Body of pancreas (tissue), 4 donors: Measurements from ENCODE around the gene TSKS. TPM values are rescaled to one million over a fixed set of nuclear protein-coding genes. Genes with fewer than 3 reads are reported as not detected.

Experiments
- ATAC-seq: fragments of 150-250 bp; one replicate; pipeline ENCODE4 v1.9.1; 2016
- DNase-seq, 4 donors: peaks; one replicate each; pipeline ENCODE4 v3.0.0-alpha.2; 2019
- H3K27ac ChIP-seq, 4 donors: fragments of 200-600 bp; sonication (generic); 1 replicate in 3 of 4; 2 replicates in 1 of 4; pipeline versions ENCODE4 v1.5.1 to v1.6.1; 2016 to 2019; ENCODE audit warnings: mild to moderate bottlenecking in 1 of 4, mixed read lengths in 1 of 4, moderate library complexity in 1 of 4
- H3K27me3 ChIP-seq, 2 donors: fragments of 200-600 bp; sonication (generic); one replicate each; pipeline ENCODE4 v1.6.0; 2016; ENCODE audit warnings: mild to moderate bottlenecking in 1 of 2
- H3K36me3 ChIP-seq, 2 donors: fragments of 200-600 bp; sonication (generic); replicated peaks in 1 of 2; 2 replicates each; pipeline ENCODE4 v1.5.1; 2016; ENCODE audit warnings: low read depth in 2 of 2; ENCODE audit not compliant: insufficient read depth in 1 of 2
- H3K4me1 ChIP-seq: fragments of 200-600 bp; sonication (generic); one replicate; pipeline ENCODE4 v1.6.0; 2016
- H3K4me3 ChIP-seq, 2 donors: fragments of 200-600 bp; sonication (generic); 1 replicate in 1 of 2; 2 replicates in 1 of 2; pipeline ENCODE4 v1.5.1; 2016 to 2019
- H3K9me3 ChIP-seq, 3 donors: fragments of 200-600 bp; sonication (generic); 1 replicate in 2 of 3; 2 replicates in 1 of 3; pipeline ENCODE4 v1.5.1; 2016
- CTCF ChIP-seq, 7 experiments: fragments of 450-650 bp in 4 of 7; fragments of 200-600 bp in 3 of 7; sonication (generic) in 3 of 7; IDR thresholded peaks; one replicate each; pipeline ENCODE4 v1.5.1; 2016 to 2019; ENCODE audit warnings: antibody characterized with exemption in 7 of 7
- POLR2A ChIP-seq, 3 donors: fragments of 450-650 bp; IDR thresholded peaks; one replicate each; pipeline ENCODE4 v1.6.1; 2016; ENCODE audit warnings: antibody characterized with exemption in 3 of 3, mild to moderate bottlenecking in 2 of 3
- WGBS, 2 donors: methylation state at CpG; one replicate each; pipeline ENCODE4 v1.1.5; 2017; 5-methylcytosine and 5-hydroxymethylcytosine counted together
- intact Hi-C: fragments of 100-400 bp; cut with DNase I; formaldehyde crosslinking; loops from one replicate; pipeline ENCODE4 v1.15.1; 2023
- total RNA-seq, 2 donors: library from RNA; depleted of rRNA; stranded (reverse); fragments of >200 nt; gene quantifications; one replicate each; pipeline ENCODE4 v1.1.0, GENCODE V29; 2016

Gene TSKS
- total RNA-seq, 2 donors from 2014 or later, result 0.52 TPM; not detected in 1

- 36 to 45% methylated on average over 9 to 11 of the region's 11 CpGs for WGBS, 2 donors
- no peak for DNase-seq
- no peaks in the 10 kb centered on the region for H3K4me1 ChIP-seq
- H3K9me3 ChIP-seq, result no peaks in the 10 kb centered on the region
- intact Hi-C loops, result no loop called here
- H3K4me3 ChIP-seq, result no peak overlapping the region
- H3K27me3 ChIP-seq, result peaks cover 0 to 6% of the 10 kb centered on the region in 2 donors
- no peaks in the 10 kb centered on the region for H3K36me3 ChIP-seq
- no peak for TF ChIP-seq CTCF (IDR thresholded peaks at IDR 0.05)
- TF ChIP-seq POLR2A (IDR thresholded peaks at IDR 0.05), result no peak
- no peak for ATAC-seq
- no peak overlapping the region for H3K27ac ChIP-seq
Measured at GRCh38 chr19:49700563-49700962, 62.5 kb downstream of the TSKS start.

- no peaks in the 10 kb centered on the region for H3K36me3 ChIP-seq
- 78 to 83% methylated on average over 4 to 5 of the region's 5 CpGs for WGBS, 2 donors
Measured at GRCh38 chr19:49699364-49699763, 63.7 kb downstream of the TSKS start.

GRCh38 chr19:49696865-49697264 is 66.2 kb downstream of the TSKS start:
- Histone ChIP-seq H3K9me3 (no peaks in the 10 kb centered on the region), H3K4me1 (no peaks in the 10 kb centered on the region), H3K4me3 (no peak overlapping the region), H3K36me3 (no peaks in the 10 kb centered on the region), H3K27me3 (peaks cover 0 to 6% of the 10 kb centered on the region in 2 donors), H3K27ac (no peak overlapping the region)
- no peak for ATAC-seq
- WGBS, 2 donors, result 80 to 85% methylated on average over 7 of the region's 7 CpGs
- intact Hi-C loops, result no loop called here
- TF ChIP-seq POLR2A (IDR thresholded peaks at IDR 0.05) (no peak), CTCF (IDR thresholded peaks at IDR 0.05) (no peak)
- DNase-seq, result no peak

More at GRCh38 chr19:49699364-49699763, 63.7 kb downstream of the TSKS start:
- TF ChIP-seq POLR2A (IDR thresholded peaks at IDR 0.05) (no peak), CTCF (IDR thresholded peaks at IDR 0.05) (no peak)
- ATAC-seq (no peak), DNase-seq (no peak)
- Histone ChIP-seq H3K4me3 (no peak overlapping the region), H3K27me3 (peaks cover 0 to 6% of the 10 kb centered on the region in 2 donors), H3K4me1 (no peaks in the 10 kb centered on the region), H3K27ac (no peak overlapping the region), H3K9me3 (no peaks in the 10 kb centered on the region)
- intact Hi-C loops, result no loop called here

GRCh38 chr19:49696115-49696514 is 67.0 kb downstream of the TSKS start:
- intact Hi-C loops, result no loop called here
- no peak overlapping the region for H3K27ac ChIP-seq
- no peak overlapping the region for H3K4me3 ChIP-seq
- no peaks in the 10 kb centered on the region for H3K36me3 ChIP-seq
- TF ChIP-seq POLR2A (IDR thresholded peaks at IDR 0.05) (no peak), CTCF (IDR thresholded peaks at IDR 0.05) (no peak)
- H3K27me3 ChIP-seq, result peaks cover 0 to under 1% of the 10 kb centered on the region in 2 donors
- ATAC-seq (no peak), DNase-seq (no peak)
- no peaks in the 10 kb centered on the region for H3K9me3 ChIP-seq
- H3K4me1 ChIP-seq, result peaks cover 7% of the 10 kb centered on the region
- WGBS, 2 donors, result 82 to 83% methylated on average over 6 of the region's 6 CpGs

- Histone ChIP-seq H3K36me3 (no peaks in the 10 kb centered on the region), H3K27me3 (no peaks in the 10 kb centered on the region), H3K9me3 (no peaks in the 10 kb centered on the region), H3K27ac (no peak overlapping the region), H3K4me3 (no peak overlapping the region), H3K4me1 (peaks cover 33% of the 10 kb centered on the region)
- TF ChIP-seq POLR2A (IDR thresholded peaks at IDR 0.05) (no peak), CTCF (IDR thresholded peaks at IDR 0.05) (no peak)
- 74 to 81% methylated on average over 15 to 16 of the region's 16 CpGs for WGBS, 2 donors
- DNase-seq (no peak), ATAC-seq (no peak)
- intact Hi-C loops, result no loop called here
Measured at GRCh38 chr19:49692147-49692506, 71.0 kb downstream of the TSKS start.
